Measurements from ENCODE around the gene SKP2.
A peak's percentile ranks its signal among the peaks of the same experiment; 100 is the strongest.

Gene SKP2

DNA sequence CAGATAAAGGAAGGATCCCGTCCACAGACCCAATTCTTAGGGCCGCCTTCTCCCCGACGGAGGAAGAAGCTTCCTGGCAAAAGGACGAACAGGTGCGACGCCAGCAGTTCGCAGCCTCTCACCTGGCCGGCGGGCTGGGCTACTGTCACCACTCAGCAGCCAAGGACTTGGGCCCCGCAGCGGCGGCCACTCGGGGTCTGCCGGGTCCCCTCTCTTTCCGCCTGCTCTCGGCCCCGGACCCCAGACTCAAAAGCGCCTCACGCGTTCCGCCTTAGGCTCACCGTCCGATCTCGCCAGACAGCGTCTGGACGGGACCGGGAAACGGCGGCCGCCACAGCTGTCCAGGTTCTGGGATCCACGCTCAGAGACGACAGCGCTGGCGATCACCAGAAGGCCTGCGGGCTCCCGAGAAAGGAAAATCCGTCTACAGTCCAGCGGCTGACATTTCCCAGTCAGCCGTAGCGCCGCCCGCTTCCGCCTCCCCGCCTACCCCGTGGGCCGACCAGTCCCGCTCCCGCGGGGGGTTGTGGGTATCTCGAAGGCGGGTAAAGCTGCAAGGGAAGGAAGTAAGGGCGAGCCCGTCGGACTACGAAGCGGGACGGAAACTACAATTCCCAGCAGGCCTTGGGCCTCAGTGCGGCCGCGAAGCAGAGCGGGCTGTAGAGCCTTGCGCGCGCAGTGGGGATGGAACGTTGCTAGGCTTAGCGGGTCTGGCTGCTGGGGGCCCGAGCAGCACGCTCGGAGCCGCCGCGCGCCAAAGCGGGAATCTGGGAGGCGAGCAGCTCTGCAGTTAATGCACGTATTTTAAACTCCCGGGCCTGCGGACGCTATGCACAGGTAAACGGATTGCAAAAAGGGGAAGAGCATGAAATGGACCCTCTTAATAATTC lies at the start of gene SKP2, which contains the start of gene LMBRD2:
Gene SKP2 (plus strand): TSS at position 678 of the 890 bp plus-strand sequence. CDS start 152 bp downstream, at position 830.
Gene LMBRD2 (minus strand): TSS at position 454 of the 890 bp plus-strand sequence. CDS start 8,538 bp downstream, outside the sequence.
- TF ChIP-seq TAF1 (IDR thresholded peaks at IDR 0.05; ENCODE audit: low read depth) (peak; percentile 65; the same call in 1 of the 2 replicates), NFIC (IDR thresholded peaks at IDR 0.05) (no peak), EP300 (IDR thresholded peaks at IDR 0.05; ENCODE audit: borderline replicate concordance) (no peak), FOXM1 (IDR thresholded peaks at IDR 0.05; ENCODE audit: borderline replicate concordance, low read depth) (no peak), YY1 (IDR thresholded peaks at IDR 0.05; ENCODE audit: low read depth) (0 out of 2 replicates have a peak, but pooled peaks have one; percentile 29), ZBTB7A (IDR thresholded peaks at IDR 0.05; ENCODE audit: low read depth) (peak; percentile 59; the same call in 1 of the 2 replicates), EGR1 (IDR thresholded peaks at IDR 0.05) (no peak), TEAD4 (IDR thresholded peaks at IDR 0.05) (peak; percentile 43; the same call in 1 of the 2 replicates), CEBPB (IDR thresholded peaks at IDR 0.05) (no peak), USF1 (IDR thresholded peaks at IDR 0.05) (no peak), RAD21 (IDR thresholded peaks at IDR 0.05; ENCODE audit: low read depth) (no peak), TCF12 (IDR thresholded peaks at IDR 0.05; ENCODE audit: low read depth) (peak; percentile 64; the same call in 1 of the 2 replicates), CREB1 (IDR thresholded peaks at IDR 0.05; ENCODE audit: low read depth) (no peak)
- TF ChIP-seq, protein P1, sequence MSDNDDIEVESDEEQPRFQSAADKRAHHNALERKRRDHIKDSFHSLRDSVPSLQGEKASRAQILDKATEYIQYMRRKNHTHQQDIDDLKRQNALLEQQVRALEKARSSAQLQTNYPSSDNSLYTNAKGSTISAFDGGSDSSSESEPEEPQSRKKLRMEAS (IDR thresholded peaks at IDR 0.05), result peak; percentile 78
- TF ChIP-seq, protein P2, sequence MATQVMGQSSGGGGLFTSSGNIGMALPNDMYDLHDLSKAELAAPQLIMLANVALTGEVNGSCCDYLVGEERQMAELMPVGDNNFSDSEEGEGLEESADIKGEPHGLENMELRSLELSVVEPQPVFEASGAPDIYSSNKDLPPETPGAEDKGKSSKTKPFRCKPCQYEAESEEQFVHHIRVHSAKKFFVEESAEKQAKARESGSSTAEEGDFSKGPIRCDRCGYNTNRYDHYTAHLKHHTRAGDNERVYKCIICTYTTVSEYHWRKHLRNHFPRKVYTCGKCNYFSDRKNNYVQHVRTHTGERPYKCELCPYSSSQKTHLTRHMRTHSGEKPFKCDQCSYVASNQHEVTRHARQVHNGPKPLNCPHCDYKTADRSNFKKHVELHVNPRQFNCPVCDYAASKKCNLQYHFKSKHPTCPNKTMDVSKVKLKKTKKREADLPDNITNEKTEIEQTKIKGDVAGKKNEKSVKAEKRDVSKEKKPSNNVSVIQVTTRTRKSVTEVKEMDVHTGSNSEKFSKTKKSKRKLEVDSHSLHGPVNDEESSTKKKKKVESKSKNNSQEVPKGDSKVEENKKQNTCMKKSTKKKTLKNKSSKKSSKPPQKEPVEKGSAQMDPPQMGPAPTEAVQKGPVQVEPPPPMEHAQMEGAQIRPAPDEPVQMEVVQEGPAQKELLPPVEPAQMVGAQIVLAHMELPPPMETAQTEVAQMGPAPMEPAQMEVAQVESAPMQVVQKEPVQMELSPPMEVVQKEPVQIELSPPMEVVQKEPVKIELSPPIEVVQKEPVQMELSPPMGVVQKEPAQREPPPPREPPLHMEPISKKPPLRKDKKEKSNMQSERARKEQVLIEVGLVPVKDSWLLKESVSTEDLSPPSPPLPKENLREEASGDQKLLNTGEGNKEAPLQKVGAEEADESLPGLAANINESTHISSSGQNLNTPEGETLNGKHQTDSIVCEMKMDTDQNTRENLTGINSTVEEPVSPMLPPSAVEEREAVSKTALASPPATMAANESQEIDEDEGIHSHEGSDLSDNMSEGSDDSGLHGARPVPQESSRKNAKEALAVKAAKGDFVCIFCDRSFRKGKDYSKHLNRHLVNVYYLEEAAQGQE (IDR thresholded peaks at IDR 0.05; ENCODE audit: low read depth), result no peak

- no peak for TF ChIP-seq EGR1 (IDR thresholded peaks at IDR 0.05)
- TF ChIP-seq, protein P2 (IDR thresholded peaks at IDR 0.05; ENCODE audit: low read depth), result no peak
- no peak for TF ChIP-seq CREB1 (IDR thresholded peaks at IDR 0.05; ENCODE audit: low read depth)
- no peak for TF ChIP-seq TAF1 (IDR thresholded peaks at IDR 0.05; ENCODE audit: low read depth)
- TF ChIP-seq CEBPB (IDR thresholded peaks at IDR 0.05), result no peak
- TF ChIP-seq USF1 (IDR thresholded peaks at IDR 0.05), result no peak
- no peak for TF ChIP-seq FOXM1 (IDR thresholded peaks at IDR 0.05; ENCODE audit: borderline replicate concordance, low read depth)
- no peak for TF ChIP-seq TCF12 (IDR thresholded peaks at IDR 0.05; ENCODE audit: low read depth)
- TF ChIP-seq NFIC (IDR thresholded peaks at IDR 0.05), result no peak
- TF ChIP-seq, protein P1 (IDR thresholded peaks at IDR 0.05), result no peak
- TF ChIP-seq ZBTB7A (IDR thresholded peaks at IDR 0.05; ENCODE audit: low read depth), result no peak
- TF ChIP-seq EP300 (IDR thresholded peaks at IDR 0.05; ENCODE audit: borderline replicate concordance), result no peak
- no peak for TF ChIP-seq TEAD4 (IDR thresholded peaks at IDR 0.05)
- TF ChIP-seq YY1 (IDR thresholded peaks at IDR 0.05; ENCODE audit: low read depth), result no peak
- no peak for TF ChIP-seq RAD21 (IDR thresholded peaks at IDR 0.05; ENCODE audit: low read depth)
Measured at GRCh38 chr5:36105819-36106218, 46.1 kb upstream of the SKP2 start.

DNA sequence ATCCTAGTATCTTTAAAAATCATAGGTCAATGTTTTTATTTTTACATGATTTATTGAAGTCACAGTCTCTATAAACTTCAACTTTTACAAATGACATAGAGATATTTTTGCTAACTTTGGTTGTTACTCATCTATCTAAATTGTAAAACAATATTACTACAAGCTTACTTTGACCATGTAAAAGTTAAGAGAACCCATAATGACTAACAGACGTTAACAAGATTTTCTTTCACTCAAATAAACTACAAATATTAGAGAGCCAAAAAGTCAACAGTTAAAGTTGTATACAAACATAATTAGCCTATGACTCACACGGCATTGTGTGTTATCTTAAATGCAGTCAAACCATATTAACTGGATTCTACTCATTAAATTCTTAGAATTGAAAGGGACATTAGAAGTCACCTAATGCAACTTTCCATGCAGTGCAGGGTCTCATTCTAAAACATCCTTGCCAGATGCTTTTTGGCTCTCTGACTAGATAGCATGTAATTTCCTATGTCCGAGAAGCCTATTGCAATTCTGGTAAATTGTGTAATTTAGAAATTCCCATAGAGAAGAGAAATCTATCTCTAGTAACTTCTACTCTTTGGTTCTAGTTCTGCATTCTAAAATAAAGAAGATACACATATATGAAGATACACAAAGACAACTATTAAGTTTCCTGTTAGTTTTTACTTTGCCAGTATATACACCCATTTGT lies 43.0 kb upstream of the SKP2 start:
- TF ChIP-seq USF1 (IDR thresholded peaks at IDR 0.05) (no peak), RAD21 (IDR thresholded peaks at IDR 0.05; ENCODE audit: low read depth) (no peak), EP300 (IDR thresholded peaks at IDR 0.05; ENCODE audit: borderline replicate concordance) (no peak), ZBTB7A (IDR thresholded peaks at IDR 0.05; ENCODE audit: low read depth) (no peak), YY1 (IDR thresholded peaks at IDR 0.05; ENCODE audit: low read depth) (no peak), FOXM1 (IDR thresholded peaks at IDR 0.05; ENCODE audit: borderline replicate concordance, low read depth) (no peak), TAF1 (IDR thresholded peaks at IDR 0.05; ENCODE audit: low read depth) (no peak), EGR1 (IDR thresholded peaks at IDR 0.05) (no peak), CEBPB (IDR thresholded peaks at IDR 0.05) (no peak), TCF12 (IDR thresholded peaks at IDR 0.05; ENCODE audit: low read depth) (no peak), TEAD4 (IDR thresholded peaks at IDR 0.05) (no peak), CREB1 (IDR thresholded peaks at IDR 0.05; ENCODE audit: low read depth) (no peak)
- TF ChIP-seq, protein P2 (IDR thresholded peaks at IDR 0.05; ENCODE audit: low read depth), result no peak
- TF ChIP-seq, protein P1 (IDR thresholded peaks at IDR 0.05), result no peak
